Effector CD8-positive, alpha-beta T cell (primary cell): ENCODE measurements around the gene AHCYL2.
A peak's percentile ranks its signal among the peaks of the same experiment; 100 is the strongest.
"Not testable (repeated sequence)": the region's sequence is repeated elsewhere in the genome, so short reads cannot be mapped to it uniquely, and the experiment has no call there.

ENCODE experiments used
- DNase-seq: peaks from one replicate; lab custom pipeline; 2025; lab: John Stamatoyannopoulos, UW

Gene AHCYL2

GRCh38 chr7:129351320-129351719 lies 126.5 kb downstream of the AHCYL2 start:
- DNase-seq: no peak

DNA sequence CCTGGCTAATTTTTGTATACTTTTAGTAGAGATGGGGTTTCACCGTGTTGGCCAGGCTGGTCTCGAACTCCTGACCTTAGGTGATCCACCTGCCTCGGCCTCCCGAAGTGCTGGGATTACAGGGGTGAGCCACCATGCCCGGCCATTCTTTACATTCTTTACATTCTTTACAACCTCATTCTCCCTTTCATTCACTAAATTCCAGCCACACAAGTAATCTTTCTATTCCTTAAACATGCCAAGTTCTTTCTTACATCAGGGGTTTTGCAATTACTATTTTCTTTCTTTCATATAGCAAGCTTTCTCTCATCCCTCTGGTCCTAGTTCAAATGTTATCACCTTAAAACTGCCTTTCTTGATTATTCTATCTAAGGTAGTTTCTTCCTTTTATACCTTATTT lies 128.3 kb downstream of the AHCYL2 start:
- DNase-seq: not testable (repeated sequence)

DNA sequence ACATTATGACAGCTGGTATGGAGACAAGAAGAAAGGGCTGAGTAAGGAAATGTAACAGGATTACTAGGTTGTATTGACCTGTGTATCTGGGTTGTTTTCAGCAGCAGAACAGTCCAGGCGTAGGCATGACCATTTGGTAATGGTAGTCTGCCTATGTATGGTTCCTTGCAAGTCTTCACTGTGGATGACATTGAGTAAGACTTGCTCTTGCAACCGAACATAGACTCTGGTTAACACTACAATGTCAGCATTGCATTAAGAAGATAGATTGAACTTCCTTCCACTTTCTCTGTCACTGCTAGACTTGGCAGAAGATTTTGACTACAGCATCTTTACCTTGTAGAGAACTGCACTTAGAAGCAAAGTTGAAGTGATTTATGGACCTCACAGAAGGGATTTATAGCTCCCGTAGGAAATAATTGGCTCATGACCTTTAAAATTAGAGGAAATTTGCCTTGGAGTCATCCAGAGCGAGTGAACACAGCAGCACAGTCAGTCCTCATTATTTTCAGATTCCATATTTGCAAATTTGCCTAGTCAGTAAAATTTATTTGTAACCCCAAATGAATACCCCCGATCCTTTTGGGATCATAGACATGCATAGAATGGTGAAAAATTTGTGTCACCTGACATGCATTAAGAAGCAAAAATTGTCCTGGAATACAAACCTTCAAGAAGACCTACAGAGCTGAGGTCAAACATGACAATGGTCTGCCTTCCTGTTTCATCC lies 129.8 kb downstream of the AHCYL2 start:
- no peak for DNase-seq

- DNase-seq: no peak
Observed at GRCh38 chr7:129356176-129356575, 131.3 kb downstream of the AHCYL2 start.

DNA sequence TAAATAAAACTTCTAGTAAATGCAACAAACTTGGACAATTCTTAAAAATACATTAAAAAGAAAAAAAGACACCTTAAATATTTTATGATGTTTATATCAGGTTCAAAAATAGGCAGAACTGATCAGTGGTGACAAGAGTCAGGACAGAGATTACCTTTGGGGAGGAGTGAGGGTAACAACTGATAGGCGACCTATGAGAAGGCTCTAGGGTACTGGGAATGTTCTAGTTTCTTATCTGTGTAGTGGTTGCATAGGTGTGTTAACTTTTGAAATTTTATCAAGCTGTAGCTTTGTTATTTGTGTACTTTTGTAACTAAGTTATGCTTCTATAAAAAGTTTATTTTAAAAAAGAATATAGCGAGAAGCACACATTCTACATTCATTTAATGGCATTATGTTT lies 134.3 kb downstream of the AHCYL2 start:
- no peak for DNase-seq

GRCh38 chr7:129359638-129360037 lies 134.8 kb downstream of the AHCYL2 start:
- no peak for DNase-seq

DNA sequence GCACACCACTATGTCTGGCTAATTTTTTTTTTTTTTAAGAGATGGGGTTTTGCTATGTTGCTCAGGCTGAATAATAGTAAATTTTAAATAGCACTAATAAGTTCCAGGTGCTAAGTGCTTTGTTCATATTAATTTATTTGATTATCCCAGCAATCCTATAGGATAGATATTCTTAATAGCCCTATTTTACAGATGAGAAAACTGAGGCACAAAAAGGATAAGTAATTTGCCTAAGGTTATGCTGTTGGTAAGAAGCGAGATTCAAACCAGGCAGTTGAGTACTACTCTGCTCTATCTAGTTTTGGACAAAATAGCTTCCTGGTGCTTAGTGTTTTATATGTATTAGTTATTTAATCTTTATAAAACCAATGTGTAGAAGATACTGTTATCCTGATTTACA lies 136.9 kb downstream of the AHCYL2 start:
- no peak for DNase-seq

DNA sequence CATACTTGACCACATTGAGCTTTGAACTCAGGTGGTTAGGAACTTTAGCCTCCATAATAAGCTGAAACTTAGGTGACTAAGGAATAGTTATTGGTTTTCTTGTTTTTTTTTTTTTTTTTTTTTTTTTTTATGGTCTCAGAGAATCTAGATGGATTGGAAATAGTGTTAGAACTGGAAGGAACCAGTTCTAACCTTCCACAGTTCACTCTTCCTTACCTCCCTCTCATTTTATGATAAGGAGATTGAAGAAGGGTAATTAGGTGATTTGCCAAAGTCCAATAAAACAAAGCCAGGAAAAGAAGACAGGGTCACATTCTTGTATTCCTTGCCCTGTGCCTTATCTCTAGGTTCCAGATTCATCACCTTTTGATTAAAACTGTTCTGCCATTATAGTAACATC lies 137.7 kb downstream of the AHCYL2 start:
- no peak for DNase-seq

GRCh38 chr7:129367349-129367699 lies 142.5 kb downstream of the AHCYL2 start:
- DNase-seq: no peak

DNA sequence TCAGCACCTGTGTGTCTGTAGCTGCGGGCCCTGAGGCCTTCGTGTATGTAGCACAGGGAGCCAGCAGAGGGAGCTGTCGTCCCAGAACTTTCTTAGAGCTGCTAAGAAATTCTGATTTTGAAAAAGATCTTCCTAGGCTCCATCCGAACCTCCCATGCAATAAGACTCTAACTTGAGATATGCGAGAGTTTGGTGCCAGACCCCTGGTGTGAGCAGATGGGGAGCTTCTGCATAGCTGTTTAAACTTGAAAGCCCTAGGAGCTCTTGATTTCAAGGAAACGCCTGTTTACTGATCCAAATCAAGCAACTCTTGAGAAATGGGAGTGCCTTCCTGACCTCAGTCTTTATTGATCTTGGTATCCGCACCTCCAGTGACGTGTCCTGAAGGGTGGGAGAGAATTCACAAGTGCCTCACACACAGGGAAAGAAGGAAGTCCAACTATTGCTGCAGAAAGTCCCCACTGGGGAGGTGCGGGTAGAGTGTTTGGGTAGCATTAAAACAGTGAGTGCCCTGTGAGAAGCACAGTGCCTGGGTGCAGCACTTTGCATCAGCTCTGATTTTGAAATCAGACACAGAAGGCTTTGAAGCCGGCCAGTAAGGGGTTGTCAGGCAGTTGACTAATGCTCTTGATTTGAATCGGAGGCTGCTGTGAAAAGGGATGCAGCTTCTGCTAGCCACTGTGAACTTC lies 143.0 kb downstream of the AHCYL2 start:
- peak; percentile 31 for DNase-seq

GRCh38 chr7:129368389-129368986 lies 143.7 kb downstream of the AHCYL2 start:
- no peak for DNase-seq

GRCh38 chr7:129369447-129369846 lies 144.6 kb downstream of the AHCYL2 start:
- not testable (repeated sequence) for DNase-seq

- no peak for DNase-seq
Observed at GRCh38 chr7:129370812-129371211, 146.0 kb downstream of the AHCYL2 start.

- DNase-seq: no peak
Observed at GRCh38 chr7:129371487-129371886, 146.7 kb downstream of the AHCYL2 start.

DNA sequence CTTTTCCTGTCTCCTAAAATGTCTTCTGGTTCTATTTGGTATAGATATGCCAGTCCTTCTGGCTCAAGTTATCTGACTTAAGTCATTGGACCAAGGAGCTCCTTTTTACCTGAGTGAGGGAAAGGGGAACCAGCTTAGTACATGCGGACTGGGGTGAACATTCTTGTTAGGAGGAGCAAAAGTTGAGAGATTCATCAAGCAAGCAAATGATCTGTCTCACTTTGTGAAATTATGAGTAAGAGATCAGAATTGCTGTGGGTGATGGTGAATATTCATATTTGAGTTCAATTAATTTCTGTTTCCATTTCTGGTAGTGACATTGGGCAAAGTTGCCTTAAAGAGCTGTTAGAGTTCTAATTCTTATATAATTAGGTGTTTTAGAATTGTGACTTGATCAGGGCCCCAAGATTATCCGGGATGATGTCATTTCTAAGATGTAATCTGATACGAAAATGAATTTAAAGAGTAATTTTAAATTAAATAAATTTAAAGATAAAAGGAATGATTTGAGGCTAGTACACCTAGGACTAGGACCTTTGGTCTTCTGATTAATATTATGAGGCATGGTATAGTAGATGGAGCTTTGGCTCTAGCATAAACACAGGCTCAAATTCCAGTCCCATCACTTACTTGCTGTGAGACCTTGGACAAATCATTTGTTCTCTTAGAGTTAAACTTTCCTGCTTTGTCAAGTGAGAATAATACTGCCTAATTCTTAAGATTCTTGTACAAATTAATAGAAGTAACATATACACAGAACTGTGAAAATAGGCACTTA lies 149.0 kb downstream of the AHCYL2 start:
- no peak for DNase-seq

DNA sequence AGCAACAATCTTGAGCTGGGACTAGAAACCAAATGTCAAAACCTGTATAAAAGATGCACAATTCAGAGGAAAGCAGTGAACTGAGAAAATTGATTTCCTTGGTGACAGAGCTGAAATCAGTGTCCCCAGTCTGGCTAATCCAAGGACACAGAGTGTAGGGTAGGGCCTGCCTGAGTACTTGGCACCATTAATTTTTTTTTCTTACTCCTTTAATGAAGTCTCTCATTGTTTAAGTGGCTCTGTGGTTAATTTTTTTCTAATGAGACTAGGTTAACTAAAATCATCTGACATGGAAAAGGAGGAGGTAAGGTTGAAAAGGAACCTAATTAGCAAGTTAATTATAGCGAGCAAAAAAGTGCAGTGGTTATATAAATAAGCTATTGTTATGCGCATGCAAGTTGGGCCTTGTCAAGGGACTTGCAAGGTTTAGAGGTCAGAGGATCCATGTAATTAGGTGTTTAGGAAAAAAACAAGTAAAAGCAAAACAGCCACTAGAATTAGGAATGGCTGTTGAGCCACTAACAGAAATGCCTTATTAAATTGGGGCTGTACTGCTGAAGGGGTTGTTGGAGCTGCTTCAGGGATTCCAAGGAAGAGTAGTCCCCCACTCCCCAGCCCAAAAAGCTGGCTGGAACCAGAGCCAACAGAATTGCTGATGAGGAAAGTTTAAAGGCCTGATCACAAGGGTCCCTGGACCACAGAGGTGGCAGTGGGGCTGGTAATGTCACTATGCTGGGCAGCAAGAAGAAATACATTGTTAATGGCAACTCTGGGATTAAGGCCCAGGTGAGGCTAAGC lies 150.5 kb downstream of the AHCYL2 start:
- no peak for DNase-seq

GRCh38 chr7:129376076-129376777 lies 151.4 kb downstream of the AHCYL2 start:
- DNase-seq: no peak

GRCh38 chr7:129376778-129377700 lies 152.2 kb downstream of the AHCYL2 start:
- DNase-seq: no peak

DNA sequence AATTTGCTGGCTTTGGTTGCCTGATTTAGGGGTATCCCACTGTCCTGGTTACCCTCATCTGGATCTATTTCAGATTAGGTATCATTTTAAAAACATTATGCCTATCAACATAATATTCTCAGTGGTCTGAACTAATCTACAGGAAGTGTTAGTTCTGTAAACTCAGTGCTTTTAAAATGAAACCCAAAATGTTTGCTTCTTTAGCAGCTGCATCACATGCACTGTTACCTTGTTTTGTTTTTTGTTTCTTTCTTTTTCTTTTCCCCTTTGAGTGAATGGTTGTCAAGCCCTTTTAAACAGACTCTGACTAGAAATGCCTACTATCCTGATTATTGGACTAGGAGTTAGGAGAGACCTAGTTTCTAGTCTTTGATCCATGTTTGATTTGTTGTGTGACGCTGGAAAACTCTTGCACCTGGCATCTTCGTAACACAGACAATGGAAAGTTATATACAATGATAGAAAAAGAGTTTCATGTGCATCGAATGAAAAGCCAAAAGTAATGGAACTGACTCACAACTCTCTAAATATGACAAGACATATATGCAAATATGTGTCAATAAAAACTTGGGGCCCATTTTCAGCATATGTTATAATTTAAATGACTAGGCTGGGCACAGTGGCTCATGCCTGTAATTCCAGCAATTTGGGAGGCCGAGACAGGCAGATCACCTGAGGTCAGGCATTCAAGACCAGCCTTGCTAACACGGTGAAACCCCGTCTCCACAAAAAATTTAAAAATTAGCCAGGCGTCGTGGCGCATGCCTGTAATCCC lies 157.1 kb downstream of the AHCYL2 start:
- no peak for DNase-seq
